GM18951 (cell line): ENCODE data around the gene KTN1.

Experiments
- POLR2A ChIP-seq: IDR thresholded peaks from 4 replicates; pipeline ENCODE4 v1.6.1; 2011; ENCODE audit warnings: mild to moderate bottlenecking; ENCODE audit not compliant: insufficient read length, insufficient read depth; ENCODE audit errors: extremely low read depth
- in situ Hi-C: fragments of 300-500 bp; cut with MboI; formaldehyde crosslinking; loops from one replicate; pipeline ENCODE4 v1.12.0; 2022; ENCODE audit warnings: low sequenced_read_pairs, mixed read lengths, inconsistent platforms; ENCODE audit not compliant: unreplicated experiment

The KTN1 gene

DNA sequence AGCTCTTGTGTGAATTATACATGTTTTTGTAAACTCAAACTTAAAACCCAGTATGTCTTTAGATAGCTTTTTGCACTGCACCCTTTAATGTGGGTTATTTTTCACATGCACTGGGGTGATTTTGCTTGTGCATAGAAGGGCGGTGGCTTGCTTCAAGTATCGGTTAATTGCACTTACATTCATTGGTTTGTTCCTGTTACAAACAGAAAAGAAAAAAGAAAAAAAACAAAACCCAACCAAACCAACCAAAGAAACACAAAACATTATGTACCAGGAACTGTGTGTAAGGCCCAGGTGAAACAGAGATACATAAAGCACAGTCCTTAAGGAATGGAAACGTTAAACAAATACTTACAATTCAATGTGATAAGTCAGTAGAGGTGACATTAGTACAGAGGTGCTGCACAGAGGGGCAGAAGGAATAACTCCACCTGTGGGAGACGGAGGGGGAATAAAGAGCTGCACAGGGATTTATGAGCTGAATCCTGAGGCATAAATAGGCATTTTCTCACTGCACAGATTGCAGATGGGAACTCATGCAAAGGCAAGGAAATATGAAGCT lies 151.4 kb downstream of the KTN1 start:
- in situ Hi-C loops, result loop anchor here (25.0 kb wide), 1 partner anchor 756 kb away; no protein-coding TSS in a partner anchor

DNA sequence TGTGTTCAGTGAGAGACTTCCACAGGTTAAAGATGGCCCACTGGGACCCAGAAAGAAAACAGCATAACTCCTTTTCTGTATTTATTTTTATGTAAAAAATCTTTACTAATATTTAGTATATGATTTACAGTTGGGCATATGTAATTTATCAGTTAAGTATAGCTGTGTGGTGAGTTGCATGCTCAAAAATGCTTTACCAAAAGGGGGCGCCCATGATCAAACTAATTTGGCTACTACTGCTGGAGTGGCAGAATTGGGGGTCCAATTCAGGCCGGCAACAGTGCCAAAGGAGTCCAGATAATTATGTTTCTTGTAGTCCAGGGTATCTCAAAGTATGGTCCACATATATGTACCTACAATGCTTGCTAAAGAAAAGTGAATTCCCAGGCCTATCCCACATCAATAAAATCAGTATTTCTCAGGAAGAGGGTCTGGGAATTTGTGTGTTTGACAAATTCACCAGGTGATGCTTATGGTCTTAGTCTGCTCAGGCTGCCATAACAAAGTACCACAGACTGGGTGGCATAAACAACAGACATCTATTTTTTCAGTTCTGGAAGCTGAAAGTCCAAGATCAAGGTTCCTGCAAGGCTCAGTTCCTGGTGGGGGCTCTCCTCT lies 152.0 kb downstream of the KTN1 start:
- no peak for TF ChIP-seq POLR2A
- in situ Hi-C loops, result loop anchor here (25.0 kb wide), 1 partner anchor 755 kb away; no protein-coding TSS in a partner anchor

More for the DNA sequence above, 151.4 kb downstream of the KTN1 start:
- TF ChIP-seq POLR2A, result no peak

DNA sequence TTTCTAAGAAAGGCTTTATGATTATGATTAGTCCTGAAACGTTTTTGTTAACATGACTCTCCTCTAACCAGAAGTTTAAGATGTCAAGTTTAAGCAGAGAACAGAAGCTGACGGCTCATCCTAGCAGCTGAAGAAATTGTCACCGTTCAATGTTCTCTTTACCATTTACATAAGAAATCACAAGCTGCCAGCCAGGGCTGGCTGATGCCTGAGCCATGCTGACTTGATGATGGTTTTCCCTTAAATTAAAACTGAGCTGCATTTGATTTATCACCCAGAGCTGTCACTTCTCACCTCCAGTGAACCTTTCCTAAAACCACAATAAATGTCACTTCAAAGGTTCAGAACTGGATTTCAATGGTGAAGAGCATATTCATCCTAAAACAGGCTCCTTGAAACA lies 153.6 kb downstream of the KTN1 start:
- in situ Hi-C loops, result loop anchor here (25.0 kb wide), 1 partner anchor 754 kb away; no protein-coding TSS in a partner anchor
- TF ChIP-seq POLR2A, result no peak
